Stimulated activated CD4-positive, alpha-beta T cell treated with anti-CD3 and anti-CD28 coated beads, Interleukin-12 subunit alpha, Interleukin-12 subunit beta, amount 100 ng/mL, for 24 hours (primary cell): ENCODE results near the gene UBL4B.

Experiments used
- DNase-seq, 2 experiments: peaks; one replicate each; pipeline ENCODE4 v3.0.0-alpha.2; 2020; ENCODE audit warnings: low read depth in 2 of 2

Gene UBL4B

GRCh38 chr1:110113551-110113950 lies 1.3 kb downstream of the UBL4B start:
- DNase-seq, result no peak

GRCh38 chr1:110114173-110114572 lies 1.9 kb downstream of the UBL4B start:
- DNase-seq, result no peak

- DNase-seq, result no peak
Observed at GRCh38 chr1:110114784-110115183, 2.5 kb downstream of the UBL4B start.

- DNase-seq, result no peak
Observed at GRCh38 chr1:110118636-110119396, 6.6 kb downstream of the UBL4B start.

GRCh38 chr1:110119843-110120242 lies 7.6 kb downstream of the UBL4B start:
- no peak for DNase-seq

- DNase-seq, result no peak
Observed at GRCh38 chr1:110120960-110121561, 8.8 kb downstream of the UBL4B start.

- no peak for DNase-seq
Observed at GRCh38 chr1:110123224-110123623, 11.0 kb downstream of the UBL4B start.

- no peak for DNase-seq
Observed at GRCh38 chr1:110125810-110126209, 13.6 kb downstream of the UBL4B start.

- DNase-seq, result no peak
Observed at GRCh38 chr1:110130113-110130591, 17.9 kb downstream of the UBL4B start.

GRCh38 chr1:110130989-110131388 lies 18.7 kb downstream of the UBL4B start:
- no peak for DNase-seq

GRCh38 chr1:110132682-110133081 lies 20.4 kb downstream of the UBL4B start:
- DNase-seq, result no peak

GRCh38 chr1:110133436-110133835 lies 21.2 kb downstream of the UBL4B start:
- no peak for DNase-seq

- no peak for DNase-seq
Observed at GRCh38 chr1:110134050-110134595, 21.9 kb downstream of the UBL4B start.

GRCh38 chr1:110135246-110135645 lies 23.0 kb downstream of the UBL4B start:
- DNase-seq, result no peak

- no peak for DNase-seq
Observed at GRCh38 chr1:110135666-110136065, 23.4 kb downstream of the UBL4B start.

GRCh38 chr1:110136911-110137310 lies 24.7 kb downstream of the UBL4B start:
- peak in 1 of 2 experiments; percentile 22 for DNase-seq

GRCh38 chr1:110138956-110139355 lies 26.7 kb downstream of the UBL4B start:
- DNase-seq, result no peak

GRCh38 chr1:110144366-110144765 lies 32.1 kb downstream of the UBL4B start:
- no peak for DNase-seq

GRCh38 chr1:110148961-110149360 lies 36.7 kb downstream of the UBL4B start:
- no peak for DNase-seq

- DNase-seq, result peak; percentile 2 to 53
Observed at GRCh38 chr1:110150330-110151174, 38.3 kb downstream of the UBL4B start, which contains the start of gene SLC6A17. Gene SLC6A17, plus strand, starts transcription at chr1:110150494. Its CDS starts 16,436 bp downstream, at chr1:110166930.

- DNase-seq, result no peak
Observed at GRCh38 chr1:110151175-110151669, 39.0 kb downstream of the UBL4B start.
